ENCODE results near the gene CEP63.
"Not testable (repeated sequence)": the region's sequence is repeated elsewhere in the genome, so short reads cannot be mapped to it uniquely, and the experiment has no call there.

CEP63 gene

GRCh38 chr3:134590766-134591165 lies 104.9 kb downstream of the CEP63 start:
- no peak for DNase-seq

GRCh38 chr3:134592806-134593205 lies 106.9 kb downstream of the CEP63 start:
- DNase-seq, result no peak

- no peak for DNase-seq
These were observed 108.5 kb downstream of the CEP63 start for GRCh38 chr3:134594331-134594741.

GRCh38 chr3:134594986-134595385 lies 109.1 kb downstream of the CEP63 start:
- not testable (repeated sequence) for DNase-seq

GRCh38 chr3:134597390-134597970 lies 111.6 kb downstream of the CEP63 start:
- no peak for DNase-seq

- DNase-seq, result no peak
These were observed 113.1 kb downstream of the CEP63 start for GRCh38 chr3:134598763-134599545.

- DNase-seq, result no peak
These were observed 114.3 kb downstream of the CEP63 start for GRCh38 chr3:134600206-134600605.

- DNase-seq, result peak; percentile 41
These were observed 115.0 kb downstream of the CEP63 start for GRCh38 chr3:134600685-134601463.

- DNase-seq, result no peak
These were observed 115.9 kb downstream of the CEP63 start for GRCh38 chr3:134601539-134602439.

- no peak for DNase-seq
These were observed 116.6 kb downstream of the CEP63 start for GRCh38 chr3:134602440-134602814.

GRCh38 chr3:134603480-134603879 lies 117.6 kb downstream of the CEP63 start:
- no peak for DNase-seq

GRCh38 chr3:134603956-134604355 lies 118.1 kb downstream of the CEP63 start:
- no peak for DNase-seq

- DNase-seq, result no peak
These were observed 119.7 kb downstream of the CEP63 start for GRCh38 chr3:134605556-134605955.

- no peak for DNase-seq
These were observed 120.5 kb downstream of the CEP63 start for GRCh38 chr3:134606033-134607025.

GRCh38 chr3:134607054-134608022 lies 121.5 kb downstream of the CEP63 start:
- DNase-seq, result no peak

- DNase-seq, result no peak
These were observed 122.3 kb downstream of the CEP63 start for GRCh38 chr3:134608023-134608770.

GRCh38 chr3:134608771-134609435 lies 123.0 kb downstream of the CEP63 start:
- no peak for DNase-seq

GRCh38 chr3:134609821-134610431 lies 124.1 kb downstream of the CEP63 start:
- DNase-seq, result no peak
